Measurements from ENCODE around the gene ZDHHC14. TPM values are rescaled to one million over a fixed set of nuclear protein-coding genes. Genes with fewer than 3 reads are reported as not detected.

The ZDHHC14 gene
- total and polyA plus RNA-seq, 2 experiments from 2014 or later, result 3.0 to 7.4 TPM

GRCh38 chr6:157585274-157586087, 204.5 kb downstream of the ZDHHC14 start (continued):
- TF ChIP-seq ZNF462 (CRISPR knock-in tag; IDR thresholded peaks at IDR 0.05), result no peak
- no peak for TF ChIP-seq EZH2 (IDR thresholded peaks at IDR 0.05; ENCODE audit: low read depth, unreplicated experiment)
- TF ChIP-seq ZNF331 (CRISPR knock-in tag; IDR thresholded peaks at IDR 0.05; ENCODE audit: low read depth), result no peak

- Mint-ChIP-seq H3K36me3 (ENCODE audit: low read depth) (peaks cover 30% of the 10 kb centered on the region), H3K9me3 (peaks cover 35% of the 10 kb centered on the region), H3K27ac (no peak overlapping the region), H3K4me1 (peaks cover 5% of the 10 kb centered on the region; the same call in 2 of the 3 replicates), H3K27me3 (ENCODE audit: insufficient read depth, low read depth, poor library complexity) (no peaks in the 10 kb centered on the region), H3K4me3 (no peak overlapping the region)
- Histone ChIP-seq H4K20me1 (replicated peaks; ENCODE audit: insufficient read depth) (no peaks in the 10 kb centered on the region), H3K27ac (ENCODE audit: low read depth) (no peak overlapping the region), H3K9me2 (ENCODE audit: insufficient read depth) (no peaks in the 10 kb centered on the region), H3F3A (replicated peaks; ENCODE audit: low read depth) (no peaks in the 10 kb centered on the region), H3K4me2 (no peak overlapping the region), H3K4me3 (no peak overlapping the region), H3K4me1 (ENCODE audit: insufficient read depth) (no peaks in the 10 kb centered on the region), H3K36me3 (ENCODE audit: insufficient read depth) (peaks cover 16% of the 10 kb centered on the region), H3K27me3 (ENCODE audit: insufficient read depth) (no peaks in the 10 kb centered on the region), H2AFZ (no peak overlapping the region), H3K79me2 (replicated peaks; ENCODE audit: insufficient read depth) (no peaks in the 10 kb centered on the region)
- ATAC-seq, result no peak
- DNase-seq (ENCODE audit: low spot score), result no peak
- TF ChIP-seq EZH2phosphoT487 (IDR thresholded peaks at IDR 0.05; ENCODE audit: unreplicated experiment), result no peak
- TF ChIP-seq CREB1 (CRISPR knock-in tag; IDR thresholded peaks at IDR 0.05; ENCODE audit: low read depth), result no peak
- no peak for TF ChIP-seq STAT1 (IDR thresholded peaks at IDR 0.05; ENCODE audit: unreplicated experiment)
- TF ChIP-seq ETS1 (IDR thresholded peaks at IDR 0.05), result no peak
- no peak for TF ChIP-seq ZNF462 (CRISPR knock-in tag; IDR thresholded peaks at IDR 0.05)
- no peak for TF ChIP-seq NANOG (IDR thresholded peaks at IDR 0.05; ENCODE audit: borderline replicate concordance)
- TF ChIP-seq ZNF331 (CRISPR knock-in tag; IDR thresholded peaks at IDR 0.05; ENCODE audit: low read depth), result no peak
These were observed 205.1 kb downstream of the ZDHHC14 start for GRCh38 chr6:157586088-157586414.
